Trophoblast cell (in vitro differentiated cells and primary cell): ENCODE results near the gene MAT1A.

Source experiments
- DNase-seq, 2 donors: peaks; one replicate each; pipeline ENCODE4 v3.0.0-alpha.2; 2016
- H2AFZ ChIP-seq: 2 replicates; pipeline ENCODE4 v1.6.1; 2013; ENCODE audit warnings: low read length, moderate library complexity, mild to moderate bottlenecking; ENCODE audit not compliant: insufficient read depth, poor library complexity
- H2AK5ac ChIP-seq: 2 replicates; pipeline ENCODE4 v1.6.1; 2013; ENCODE audit warnings: mild to moderate bottlenecking, low read length
- H2BK120ac ChIP-seq: 2 replicates; pipeline ENCODE4 v1.6.1; 2013; ENCODE audit warnings: low read length, mild to moderate bottlenecking, moderate library complexity; ENCODE audit not compliant: insufficient read depth, poor library complexity
- H2BK12ac ChIP-seq: 2 replicates; pipeline ENCODE4 v1.6.1; 2013; ENCODE audit warnings: mild to moderate bottlenecking, low read length, moderate library complexity
- H2BK5ac ChIP-seq: 2 replicates; pipeline ENCODE4 v1.6.1; 2013; ENCODE audit warnings: low read length, low read depth, moderate library complexity, mild to moderate bottlenecking; ENCODE audit not compliant: poor library complexity
- H3K14ac ChIP-seq: 2 replicates; pipeline ENCODE4 v1.6.1; 2013; ENCODE audit warnings: mild to moderate bottlenecking, low read length
- H3K18ac ChIP-seq: 2 replicates; pipeline ENCODE4 v1.6.1; 2013; ENCODE audit warnings: mild to moderate bottlenecking, low read length
- H3K23ac ChIP-seq: 2 replicates; pipeline ENCODE4 v1.6.1; 2013; ENCODE audit warnings: low read length
- H3K27ac ChIP-seq: 2 replicates; pipeline ENCODE4 v1.5.1; 2013; ENCODE audit warnings: low read depth, mild to moderate bottlenecking, inconsistent platforms, low read length, moderate library complexity
- H3K27me3 ChIP-seq: 2 replicates; pipeline ENCODE4 v1.6.1; 2013; ENCODE audit warnings: inconsistent platforms, mild to moderate bottlenecking, low read length, moderate library complexity; ENCODE audit not compliant: insufficient read depth
- H3K36me3 ChIP-seq, 2 experiments: 1 replicate in 1 of 2; 2 replicates in 1 of 2; pipeline ENCODE4 v1.6.1; 2013; ENCODE audit warnings: low read length in 2 of 2, mild to moderate bottlenecking in 2 of 2, moderate library complexity in 1 of 2; ENCODE audit not compliant: insufficient read depth in 2 of 2, control insufficient read depth in 1 of 2
- H3K4ac ChIP-seq: 2 replicates; pipeline ENCODE4 v1.6.1; 2013; ENCODE audit warnings: low read depth, mild to moderate bottlenecking, low read length, moderate library complexity
- H3K4me1 ChIP-seq, 2 experiments: 1 replicate in 1 of 2; 2 replicates in 1 of 2; pipeline ENCODE4 v1.6.1; 2013; ENCODE audit warnings: low read length in 2 of 2, mild to moderate bottlenecking in 2 of 2, moderate library complexity in 1 of 2; ENCODE audit not compliant: insufficient read depth in 2 of 2, control insufficient read depth in 1 of 2
- H3K4me2 ChIP-seq: 2 replicates; pipeline ENCODE4 v1.6.1; 2013; ENCODE audit warnings: inconsistent platforms, mild to moderate bottlenecking, low read length, moderate library complexity
- H3K4me3 ChIP-seq: 2 replicates; pipeline ENCODE4 v1.5.1; 2013; ENCODE audit warnings: mild to moderate bottlenecking, low read depth, low read length, inconsistent platforms
- H3K79me1 ChIP-seq: one replicate; pipeline ENCODE4 v1.6.1; 2013; ENCODE audit warnings: low read length
- H3K79me2 ChIP-seq: 2 replicates; pipeline ENCODE4 v1.6.1; 2013; ENCODE audit warnings: low read length, mild to moderate bottlenecking; ENCODE audit not compliant: control insufficient read depth, insufficient read depth, poor library complexity
- H3K9ac ChIP-seq: 2 replicates; pipeline ENCODE4 v1.6.1; 2013; ENCODE audit warnings: mild to moderate bottlenecking, low read length
- H3K9me3 ChIP-seq: 2 replicates; pipeline ENCODE4 v1.6.1; 2013; ENCODE audit warnings: low read depth, mild to moderate bottlenecking, control low read depth, inconsistent platforms, low read length; ENCODE audit not compliant: insufficient read depth
- H4K12ac ChIP-seq: 2 replicates; pipeline ENCODE4 v1.6.1; 2013; ENCODE audit warnings: low read depth, mild to moderate bottlenecking, low read length, moderate library complexity
- H4K8ac ChIP-seq: 2 replicates; pipeline ENCODE4 v1.6.1; 2013; ENCODE audit warnings: low read depth, mild to moderate bottlenecking, low read length, moderate library complexity
- H4K91ac ChIP-seq: one replicate; pipeline ENCODE4 v1.6.1; 2013; ENCODE audit warnings: low read depth, mild to moderate bottlenecking, low read length, moderate library complexity
- WGBS: extraction: QIAGEN DNeasy Blood & Tissue Kit; methylation state at CpG from one replicate; pipeline ENCODE4 v1.1.7; 2013; ENCODE audit warnings: missing lambda C conversion rate; ENCODE audit not compliant: insufficient read length, insufficient coverage; ENCODE audit errors: extremely low coverage; 5-methylcytosine and 5-hydroxymethylcytosine counted together

Gene MAT1A

GRCh38 chr10:80280071-80280800 lies 9.2 kb downstream of the MAT1A start:
- no peak overlapping the region for H3K23ac ChIP-seq
- peaks cover 2% of the 10 kb centered on the region for H3K9me3 ChIP-seq
- H3K9ac ChIP-seq = no peak overlapping the region
- H3K4ac ChIP-seq = no peak overlapping the region
- no peak for DNase-seq
- H3K27ac ChIP-seq = no peak overlapping the region
- H3K4me3 ChIP-seq = no peak overlapping the region
- H2AFZ ChIP-seq = no peak overlapping the region
- no peaks in the 10 kb centered on the region for H3K36me3 ChIP-seq
- H2BK12ac ChIP-seq = no peak overlapping the region
- H3K18ac ChIP-seq = no peak overlapping the region
- H2AK5ac ChIP-seq = no peak overlapping the region
- no peak overlapping the region for H3K4me2 ChIP-seq
- no peak overlapping the region for H2BK120ac ChIP-seq
- no peaks in the 10 kb centered on the region for H3K27me3 ChIP-seq
- WGBS = no CpG with 5 or more reads among the region's 23 CpGs
- H3K79me2 ChIP-seq = no peaks in the 10 kb centered on the region
- H3K4me1 ChIP-seq = peaks cover 3 to 6% of the 10 kb centered on the region in 2 experiments
- H4K12ac ChIP-seq = no peak overlapping the region
- H4K8ac ChIP-seq = no peak overlapping the region
- no peak overlapping the region for H3K14ac ChIP-seq
- no peak overlapping the region for H2BK5ac ChIP-seq
- no peak overlapping the region for H4K91ac ChIP-seq
- no peaks in the 10 kb centered on the region for H3K79me1 ChIP-seq

GRCh38 chr10:80279146-80279545 lies 10.3 kb downstream of the MAT1A start:
- no peak overlapping the region for H3K4ac ChIP-seq
- H3K27ac ChIP-seq = no peak overlapping the region
- no peak overlapping the region for H3K4me3 ChIP-seq
- H2AFZ ChIP-seq = no peak overlapping the region
- H3K14ac ChIP-seq = no peak overlapping the region
- H3K79me2 ChIP-seq = no peaks in the 10 kb centered on the region
- no peaks in the 10 kb centered on the region for H3K27me3 ChIP-seq
- no peak overlapping the region for H3K18ac ChIP-seq
- H4K8ac ChIP-seq = no peak overlapping the region
- no peak overlapping the region for H2BK120ac ChIP-seq
- H3K36me3 ChIP-seq = no peaks in the 10 kb centered on the region
- peaks cover 3 to 6% of the 10 kb centered on the region in 2 experiments for H3K4me1 ChIP-seq
- H3K9ac ChIP-seq = no peak overlapping the region
- H3K23ac ChIP-seq = no peak overlapping the region
- H3K4me2 ChIP-seq = no peak overlapping the region
- no peaks in the 10 kb centered on the region for H3K79me1 ChIP-seq
- DNase-seq = no peak
- peaks cover 4% of the 10 kb centered on the region for H3K9me3 ChIP-seq
- no CpG with 5 or more reads among the region's 5 CpGs for whole genome bisulfite sequencing
- no peak overlapping the region for H2AK5ac ChIP-seq
- no peak overlapping the region for H2BK12ac ChIP-seq
- H4K12ac ChIP-seq = no peak overlapping the region
- H4K91ac ChIP-seq = no peak overlapping the region
- H2BK5ac ChIP-seq = no peak overlapping the region

GRCh38 chr10:80278480-80278879 lies 11.0 kb downstream of the MAT1A start:
- peaks cover 4% of the 10 kb centered on the region for H3K9me3 ChIP-seq
- H2BK5ac ChIP-seq = no peak overlapping the region
- H2BK12ac ChIP-seq = no peak overlapping the region
- peaks cover 3 to 6% of the 10 kb centered on the region in 2 experiments for H3K4me1 ChIP-seq
- H3K27me3 ChIP-seq = no peaks in the 10 kb centered on the region
- no peaks in the 10 kb centered on the region for H3K79me2 ChIP-seq
- no peak overlapping the region for H3K14ac ChIP-seq
- H3K4me3 ChIP-seq = no peak overlapping the region
- no peaks in the 10 kb centered on the region for H3K36me3 ChIP-seq
- no peak overlapping the region for H3K27ac ChIP-seq
- H4K91ac ChIP-seq = no peak overlapping the region
- no peak overlapping the region for H3K4ac ChIP-seq
- no peak overlapping the region for H4K12ac ChIP-seq
- no peaks in the 10 kb centered on the region for H3K79me1 ChIP-seq
- no peak overlapping the region for H3K9ac ChIP-seq
- H3K23ac ChIP-seq = no peak overlapping the region
- no peak overlapping the region for H3K18ac ChIP-seq
- H2AFZ ChIP-seq = no peak overlapping the region
- H4K8ac ChIP-seq = no peak overlapping the region
- H3K4me2 ChIP-seq = no peak overlapping the region
- no peak overlapping the region for H2BK120ac ChIP-seq
- no CpG with 5 or more reads among the region's 5 CpGs for whole genome bisulfite sequencing
- DNase-seq = no peak
- no peak overlapping the region for H2AK5ac ChIP-seq

GRCh38 chr10:80277567-80278250 lies 11.7 kb downstream of the MAT1A start:
- Histone ChIP-seq H3K27me3 (no peaks in the 10 kb centered on the region), H3K4me1 (peaks cover 3 to 6% of the 10 kb centered on the region in 2 experiments), H3K23ac (no peak overlapping the region), H2BK5ac (no peak overlapping the region), H3K4me2 (no peak overlapping the region), H3K4me3 (no peak overlapping the region), H3K18ac (no peak overlapping the region), H4K91ac (no peak overlapping the region), H2BK120ac (no peak overlapping the region), H4K8ac (no peak overlapping the region), H2BK12ac (no peak overlapping the region), H3K36me3 (no peaks in the 10 kb centered on the region), H3K4ac (no peak overlapping the region), H4K12ac (no peak overlapping the region), H3K79me1 (no peaks in the 10 kb centered on the region), H3K9ac (no peak overlapping the region), H3K14ac (no peak overlapping the region), H2AK5ac (no peak overlapping the region), H2AFZ (no peak overlapping the region), H3K79me2 (no peaks in the 10 kb centered on the region), H3K27ac (no peak overlapping the region), H3K9me3 (peaks cover 4% of the 10 kb centered on the region)
- WGBS = no CpG with 5 or more reads among the region's 12 CpGs
- no peak for DNase-seq
